ENCODE measurements around the gene GCK.

GCK gene

GRCh38 chr7:44228571-44229350, 39.5 kb upstream of the GCK start:
- H3K27me3 ChIP-seq (ENCODE audit: insufficient read depth, low read length, poor library complexity), result no peaks in the 10 kb centered on the region
- no peaks in the 10 kb centered on the region for H3K9me3 ChIP-seq (ENCODE audit: insufficient read depth, low read length, severe bottlenecking)
- no peaks in the 10 kb centered on the region for H3K79me2 ChIP-seq (ENCODE audit: insufficient read depth, low read length)
- H3K4me2 ChIP-seq (ENCODE audit: insufficient read depth, low read length), result no peak overlapping the region
- H3K9ac ChIP-seq (ENCODE audit: low read depth, low read length), result no peak overlapping the region
- no peak for ATAC-seq (ENCODE audit: insufficient read depth, low read depth)
- H2AFZ ChIP-seq (ENCODE audit: low read depth, low read length), result no peak overlapping the region
- no peak overlapping the region for H3K4me3 ChIP-seq (ENCODE audit: low read depth in 1 of 2, low read length in 2 of 2)
- no peaks in the 10 kb centered on the region for H4K20me1 ChIP-seq (ENCODE audit: insufficient read depth, low read length)
- no peak for TF ChIP-seq EZH2 (IDR thresholded peaks at IDR 0.05; ENCODE audit: borderline replicate concordance, low read depth, low read length, severe bottlenecking)
- TF ChIP-seq, protein P1, sequence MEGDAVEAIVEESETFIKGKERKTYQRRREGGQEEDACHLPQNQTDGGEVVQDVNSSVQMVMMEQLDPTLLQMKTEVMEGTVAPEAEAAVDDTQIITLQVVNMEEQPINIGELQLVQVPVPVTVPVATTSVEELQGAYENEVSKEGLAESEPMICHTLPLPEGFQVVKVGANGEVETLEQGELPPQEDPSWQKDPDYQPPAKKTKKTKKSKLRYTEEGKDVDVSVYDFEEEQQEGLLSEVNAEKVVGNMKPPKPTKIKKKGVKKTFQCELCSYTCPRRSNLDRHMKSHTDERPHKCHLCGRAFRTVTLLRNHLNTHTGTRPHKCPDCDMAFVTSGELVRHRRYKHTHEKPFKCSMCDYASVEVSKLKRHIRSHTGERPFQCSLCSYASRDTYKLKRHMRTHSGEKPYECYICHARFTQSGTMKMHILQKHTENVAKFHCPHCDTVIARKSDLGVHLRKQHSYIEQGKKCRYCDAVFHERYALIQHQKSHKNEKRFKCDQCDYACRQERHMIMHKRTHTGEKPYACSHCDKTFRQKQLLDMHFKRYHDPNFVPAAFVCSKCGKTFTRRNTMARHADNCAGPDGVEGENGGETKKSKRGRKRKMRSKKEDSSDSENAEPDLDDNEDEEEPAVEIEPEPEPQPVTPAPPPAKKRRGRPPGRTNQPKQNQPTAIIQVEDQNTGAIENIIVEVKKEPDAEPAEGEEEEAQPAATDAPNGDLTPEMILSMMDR (IDR thresholded peaks at IDR 0.05; ENCODE audit: borderline replicate concordance, extremely low read depth, low read length, poor library complexity, severe bottlenecking), result no peak
- no peaks in the 10 kb centered on the region for H3K4me1 ChIP-seq (ENCODE audit: insufficient read depth, low read length)
- no peaks in the 10 kb centered on the region for H3K36me3 ChIP-seq (ENCODE audit: insufficient read depth, low read length)
- no peak for DNase-seq
- no peak overlapping the region for H3K27ac ChIP-seq (ENCODE audit: low read length)

DNA sequence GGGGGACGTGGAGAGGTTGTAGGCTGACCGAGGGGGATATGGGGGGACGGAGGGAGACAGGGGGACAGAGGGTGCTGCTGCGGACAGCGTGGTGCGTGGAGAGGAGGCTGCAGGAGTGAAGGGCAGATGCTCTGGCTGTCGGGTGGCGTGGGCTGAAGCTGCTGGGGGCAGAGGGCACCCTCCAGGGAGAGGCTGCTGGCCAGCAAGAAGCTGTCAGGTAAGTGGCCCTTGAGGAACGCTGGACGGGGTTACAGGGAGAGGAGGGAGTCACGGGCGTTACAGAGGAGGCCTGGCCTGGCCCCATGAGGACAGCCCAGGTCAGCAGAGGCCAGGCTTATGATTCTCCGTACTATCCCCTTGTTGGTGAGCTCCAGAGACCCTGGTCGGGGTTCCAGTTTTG, 38.7 kb upstream of the GCK start:
- Histone ChIP-seq H3K27ac (ENCODE audit: low read length) (no peak overlapping the region), H3K27me3 (ENCODE audit: insufficient read depth, low read length, poor library complexity) (no peaks in the 10 kb centered on the region), H3K9ac (ENCODE audit: low read depth, low read length) (no peak overlapping the region), H3K79me2 (ENCODE audit: insufficient read depth, low read length) (no peaks in the 10 kb centered on the region), H3K9me3 (ENCODE audit: insufficient read depth, low read length, severe bottlenecking) (no peaks in the 10 kb centered on the region), H3K36me3 (ENCODE audit: insufficient read depth, low read length) (no peaks in the 10 kb centered on the region), H2AFZ (ENCODE audit: low read depth, low read length) (no peak overlapping the region), H3K4me3 (ENCODE audit: low read depth in 1 of 2, low read length in 2 of 2) (no peak overlapping the region), H4K20me1 (ENCODE audit: insufficient read depth, low read length) (no peaks in the 10 kb centered on the region), H3K4me2 (ENCODE audit: insufficient read depth, low read length) (no peak overlapping the region), H3K4me1 (ENCODE audit: insufficient read depth, low read length) (no peaks in the 10 kb centered on the region)
- DNase-seq (no peak), ATAC-seq (ENCODE audit: insufficient read depth, low read depth) (no peak)
- TF ChIP-seq, protein P1 (IDR thresholded peaks at IDR 0.05; ENCODE audit: borderline replicate concordance, extremely low read depth, low read length, poor library complexity, severe bottlenecking), result no peak
- TF ChIP-seq EZH2 (IDR thresholded peaks at IDR 0.05; ENCODE audit: borderline replicate concordance, low read depth, low read length, severe bottlenecking), result no peak

- Histone ChIP-seq H3K27me3 (ENCODE audit: insufficient read depth, low read length, poor library complexity) (no peaks in the 10 kb centered on the region), H3K27ac (ENCODE audit: low read length) (no peak overlapping the region), H3K36me3 (ENCODE audit: insufficient read depth, low read length) (no peaks in the 10 kb centered on the region), H3K4me1 (ENCODE audit: insufficient read depth, low read length) (no peaks in the 10 kb centered on the region), H4K20me1 (ENCODE audit: insufficient read depth, low read length) (no peaks in the 10 kb centered on the region), H3K79me2 (ENCODE audit: insufficient read depth, low read length) (no peaks in the 10 kb centered on the region), H3K9ac (ENCODE audit: low read depth, low read length) (no peak overlapping the region), H3K4me3 (ENCODE audit: low read depth in 1 of 2, low read length in 2 of 2) (no peak overlapping the region), H3K9me3 (ENCODE audit: insufficient read depth, low read length, severe bottlenecking) (no peaks in the 10 kb centered on the region), H3K4me2 (ENCODE audit: insufficient read depth, low read length) (no peak overlapping the region), H2AFZ (ENCODE audit: low read depth, low read length) (no peak overlapping the region)
- no peak for TF ChIP-seq EZH2 (IDR thresholded peaks at IDR 0.05; ENCODE audit: borderline replicate concordance, low read depth, low read length, severe bottlenecking)
- TF ChIP-seq, protein P1 (IDR thresholded peaks at IDR 0.05; ENCODE audit: borderline replicate concordance, extremely low read depth, low read length, poor library complexity, severe bottlenecking), result no peak
- ATAC-seq (ENCODE audit: insufficient read depth, low read depth) (no peak), DNase-seq (no peak)
Measured at GRCh38 chr7:44226396-44226753, 37.1 kb upstream of the GCK start.

Data from DND-41 (cell line).